Fibroblast of gingiva (primary cell): ENCODE data around the gene KRTAP4-4.

ENCODE experiments used
- DNase-seq: peaks from one replicate; pipeline ENCODE4 v3.0.0-alpha.2; 2011; ENCODE audit warnings: low read depth

The KRTAP4-4 gene

DNA sequence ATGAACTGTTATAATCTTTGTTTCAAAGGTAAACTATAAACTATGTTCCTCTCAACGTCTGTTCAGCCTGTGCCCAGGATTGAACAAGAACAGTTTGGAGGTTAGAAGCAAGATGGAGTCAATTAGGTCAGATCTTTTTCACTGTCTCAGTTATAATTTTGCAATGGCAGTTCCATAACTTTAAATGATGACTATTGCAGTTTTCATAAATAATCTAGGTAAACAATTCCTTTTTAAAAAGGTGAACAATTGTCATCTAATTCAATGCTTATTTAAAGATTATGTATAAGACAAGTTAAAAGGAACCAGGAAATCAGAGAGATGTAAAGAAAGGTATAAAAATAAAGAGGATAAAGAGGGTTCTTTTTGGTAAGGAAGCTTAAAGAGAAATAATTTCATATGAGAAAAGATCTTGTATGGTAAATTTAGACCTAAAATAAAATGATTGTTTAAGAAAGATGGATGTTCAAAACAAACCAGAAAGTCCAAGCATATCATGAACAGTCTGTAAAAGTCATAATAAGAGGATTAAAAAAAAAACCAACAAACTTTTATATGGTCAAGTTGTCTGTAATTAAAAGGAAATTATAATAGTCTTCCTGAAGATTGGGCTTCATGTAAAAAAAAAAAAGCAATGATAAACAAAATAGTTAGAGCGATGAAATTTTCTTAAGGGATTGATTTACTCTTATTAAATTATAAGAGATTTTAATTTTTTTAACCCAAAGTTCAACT lies 49.2 kb downstream of the KRTAP4-4 start:
- DNase-seq: no peak
